GM12864 (cell line): ENCODE results near the gene OGDHL.

Source experiments
- DNase-seq: peaks from one replicate; pipeline ENCODE4 v3.0.0-alpha.2; 2011; ENCODE audit warnings: low read depth
- H3K4me3 ChIP-seq: 2 replicates; pipeline ENCODE4 v1.5.1; 2011; ENCODE audit warnings: mild to moderate bottlenecking, low read depth, low read length, control low read depth
- TF ChIP-seq, protein P1 (sequence below): IDR thresholded peaks from 2 replicates; pipeline ENCODE4 v1.5.1; 2011; ENCODE audit warnings: low read depth, mild to moderate bottlenecking, moderate library complexity, low read length, control low read depth, inconsistent platforms; ENCODE audit errors: missing control alignments

Gene OGDHL

DNA sequence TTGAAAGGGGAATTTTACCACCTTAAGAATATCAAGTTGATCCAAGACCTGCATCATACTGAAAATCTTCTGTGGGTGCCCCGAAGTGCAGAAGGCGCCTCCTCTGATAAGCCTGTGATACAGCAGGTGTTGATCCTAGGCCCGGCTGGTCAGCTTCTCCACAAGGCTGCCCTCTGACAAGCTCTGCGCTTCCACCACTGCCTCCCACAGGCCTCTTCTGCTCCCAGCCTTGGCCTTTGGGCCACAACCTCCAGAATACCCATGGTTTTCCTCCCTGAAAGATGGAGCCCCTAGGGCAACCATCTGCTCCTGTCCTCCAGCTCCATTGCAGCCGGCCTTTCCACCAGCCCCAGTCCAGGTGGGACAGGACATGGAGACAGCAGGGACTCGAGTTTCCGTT is 5.6 kb upstream of the OGDHL start:
- TF ChIP-seq, protein P1, sequence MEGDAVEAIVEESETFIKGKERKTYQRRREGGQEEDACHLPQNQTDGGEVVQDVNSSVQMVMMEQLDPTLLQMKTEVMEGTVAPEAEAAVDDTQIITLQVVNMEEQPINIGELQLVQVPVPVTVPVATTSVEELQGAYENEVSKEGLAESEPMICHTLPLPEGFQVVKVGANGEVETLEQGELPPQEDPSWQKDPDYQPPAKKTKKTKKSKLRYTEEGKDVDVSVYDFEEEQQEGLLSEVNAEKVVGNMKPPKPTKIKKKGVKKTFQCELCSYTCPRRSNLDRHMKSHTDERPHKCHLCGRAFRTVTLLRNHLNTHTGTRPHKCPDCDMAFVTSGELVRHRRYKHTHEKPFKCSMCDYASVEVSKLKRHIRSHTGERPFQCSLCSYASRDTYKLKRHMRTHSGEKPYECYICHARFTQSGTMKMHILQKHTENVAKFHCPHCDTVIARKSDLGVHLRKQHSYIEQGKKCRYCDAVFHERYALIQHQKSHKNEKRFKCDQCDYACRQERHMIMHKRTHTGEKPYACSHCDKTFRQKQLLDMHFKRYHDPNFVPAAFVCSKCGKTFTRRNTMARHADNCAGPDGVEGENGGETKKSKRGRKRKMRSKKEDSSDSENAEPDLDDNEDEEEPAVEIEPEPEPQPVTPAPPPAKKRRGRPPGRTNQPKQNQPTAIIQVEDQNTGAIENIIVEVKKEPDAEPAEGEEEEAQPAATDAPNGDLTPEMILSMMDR: no peak
- H3K4me3 ChIP-seq: no peak overlapping the region
- no peak for DNase-seq

GRCh38 chr10:49766484-49766883 is 4.4 kb upstream of the OGDHL start:
- TF ChIP-seq, protein P1: no peak
- no peak overlapping the region for H3K4me3 ChIP-seq
- DNase-seq: no peak

GRCh38 chr10:49762566-49762877 is 399 bp upstream of the OGDHL start:
- no peak for DNase-seq
- TF ChIP-seq, protein P1: no peak
- no peak overlapping the region for H3K4me3 ChIP-seq

GRCh38 chr10:49761201-49761788 is 828 bp downstream of the OGDHL start:
- DNase-seq: no peak
- TF ChIP-seq, protein P1: no peak
- no peak overlapping the region for H3K4me3 ChIP-seq

DNA sequence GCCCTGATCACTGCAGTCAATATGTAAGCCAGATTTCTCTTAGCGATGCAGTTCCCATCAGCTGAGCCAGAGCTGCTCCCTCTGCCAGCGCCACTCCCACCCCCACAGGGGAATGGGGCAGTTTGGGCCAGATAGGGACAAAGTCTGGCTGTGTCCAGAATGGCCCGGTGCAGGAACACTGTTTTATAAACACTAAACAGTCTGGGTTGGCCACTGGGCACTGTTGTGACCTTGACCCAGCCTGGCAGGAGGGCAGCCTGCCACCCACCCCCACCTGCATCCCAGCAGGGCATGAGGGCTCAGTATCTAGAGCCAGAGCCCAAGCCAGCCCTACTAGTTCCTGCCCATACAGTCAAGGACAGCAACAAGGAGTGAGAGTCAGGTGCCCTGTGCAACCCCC is 1.3 kb downstream of the OGDHL start:
- TF ChIP-seq, protein P1: no peak
- no peak overlapping the region for H3K4me3 ChIP-seq
- no peak for DNase-seq

- DNase-seq: no peak
- TF ChIP-seq, protein P1: no peak
- no peak overlapping the region for H3K4me3 ChIP-seq
These were observed 2.2 kb downstream of the OGDHL start for GRCh38 chr10:49759787-49760551.

GRCh38 chr10:49758249-49758930 is 3.7 kb downstream of the OGDHL start:
- H3K4me3 ChIP-seq: no peak overlapping the region
- DNase-seq: no peak
- TF ChIP-seq, protein P1: no peak
